GM21737 (cell line): Measurements from ENCODE around the gene MALT1.
"Not testable (repeated sequence)": the region's sequence is repeated elsewhere in the genome, so short reads cannot be mapped to it uniquely, and the experiment has no call there.

Source experiments
- ATAC-seq: cut with Tn5 transposase; IDR thresholded peaks from one replicate; pipeline ENCODE4 v1.9.1; 2021; ENCODE audit warnings: mild to moderate bottlenecking, moderate library complexity; ENCODE audit not compliant: unreplicated experiment

Gene MALT1, protein sequence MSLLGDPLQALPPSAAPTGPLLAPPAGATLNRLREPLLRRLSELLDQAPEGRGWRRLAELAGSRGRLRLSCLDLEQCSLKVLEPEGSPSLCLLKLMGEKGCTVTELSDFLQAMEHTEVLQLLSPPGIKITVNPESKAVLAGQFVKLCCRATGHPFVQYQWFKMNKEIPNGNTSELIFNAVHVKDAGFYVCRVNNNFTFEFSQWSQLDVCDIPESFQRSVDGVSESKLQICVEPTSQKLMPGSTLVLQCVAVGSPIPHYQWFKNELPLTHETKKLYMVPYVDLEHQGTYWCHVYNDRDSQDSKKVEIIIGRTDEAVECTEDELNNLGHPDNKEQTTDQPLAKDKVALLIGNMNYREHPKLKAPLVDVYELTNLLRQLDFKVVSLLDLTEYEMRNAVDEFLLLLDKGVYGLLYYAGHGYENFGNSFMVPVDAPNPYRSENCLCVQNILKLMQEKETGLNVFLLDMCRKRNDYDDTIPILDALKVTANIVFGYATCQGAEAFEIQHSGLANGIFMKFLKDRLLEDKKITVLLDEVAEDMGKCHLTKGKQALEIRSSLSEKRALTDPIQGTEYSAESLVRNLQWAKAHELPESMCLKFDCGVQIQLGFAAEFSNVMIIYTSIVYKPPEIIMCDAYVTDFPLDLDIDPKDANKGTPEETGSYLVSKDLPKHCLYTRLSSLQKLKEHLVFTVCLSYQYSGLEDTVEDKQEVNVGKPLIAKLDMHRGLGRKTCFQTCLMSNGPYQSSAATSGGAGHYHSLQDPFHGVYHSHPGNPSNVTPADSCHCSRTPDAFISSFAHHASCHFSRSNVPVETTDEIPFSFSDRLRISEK

DNA sequence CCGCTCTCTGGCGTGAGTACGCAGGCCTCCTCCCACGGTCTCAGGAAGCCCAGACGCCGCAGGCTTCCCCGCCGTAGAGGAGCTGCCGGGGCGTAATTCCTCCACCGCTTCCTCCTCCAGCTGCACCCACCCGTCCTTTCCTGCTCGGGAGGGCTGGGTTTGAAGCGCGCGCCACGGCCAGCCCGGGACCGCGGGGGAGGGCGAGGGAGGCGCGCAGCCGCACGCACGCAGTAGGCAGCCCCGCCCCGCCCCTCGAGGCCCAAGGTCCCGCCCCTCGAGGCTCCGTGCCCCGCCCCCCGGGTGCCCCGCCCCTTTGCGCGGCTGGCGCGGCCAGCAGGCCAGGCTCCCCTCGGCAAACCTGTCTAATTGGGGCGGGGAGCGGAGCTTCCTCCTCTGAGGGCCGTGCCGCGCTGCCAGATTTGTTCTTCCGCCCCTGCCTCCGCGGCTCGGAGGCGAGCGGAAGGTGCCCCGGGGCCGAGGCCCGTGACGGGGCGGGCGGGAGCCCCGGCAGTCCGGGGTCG lies at the start of gene MALT1:
Gene MALT1, plus strand, starts transcription at position 355 of the 521 bp plus-strand sequence. CDS start 179 bp downstream, outside the sequence.
- peak; percentile 75 for ATAC-seq

DNA sequence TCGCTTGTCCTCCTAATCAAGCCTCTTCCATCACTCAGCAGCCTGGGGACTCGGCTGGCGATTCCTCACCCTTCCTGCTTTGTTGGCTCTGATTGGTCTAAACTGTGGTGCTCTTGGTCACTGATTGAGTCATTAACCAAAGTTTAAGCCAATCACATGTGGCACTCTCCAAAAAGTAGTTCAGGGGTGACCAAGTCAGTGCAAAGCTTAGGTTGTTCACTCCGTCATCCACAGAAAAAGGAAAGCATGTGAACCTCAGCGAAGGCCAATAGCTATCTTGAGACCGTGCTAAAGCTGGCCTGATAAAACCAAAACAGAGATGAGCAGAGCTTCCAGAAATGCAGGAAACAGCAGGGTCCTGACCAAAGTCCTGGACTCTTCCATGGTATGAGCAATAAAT lies 47.3 kb upstream of the MALT1 start:
- no peak for ATAC-seq

DNA sequence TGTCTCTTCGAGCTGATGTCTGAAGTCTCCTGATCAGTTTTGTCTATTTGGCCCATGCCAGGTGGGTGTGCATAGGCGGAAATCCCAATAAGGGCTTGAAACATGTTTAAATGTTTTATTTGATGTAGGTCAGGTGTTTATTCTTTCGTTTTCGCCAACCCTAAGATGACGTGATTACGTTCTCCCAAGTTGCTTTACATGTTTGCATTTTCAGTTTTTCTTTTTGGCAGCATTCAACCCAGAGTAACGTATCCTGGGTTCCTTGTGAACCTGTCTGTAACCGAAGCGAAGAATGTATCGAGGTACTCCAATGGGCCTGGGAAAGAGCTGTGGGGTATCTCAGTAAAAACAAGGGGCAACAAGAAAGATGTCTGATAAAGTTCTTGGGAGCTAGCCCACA lies 45.4 kb upstream of the MALT1 start:
- no peak for ATAC-seq

DNA sequence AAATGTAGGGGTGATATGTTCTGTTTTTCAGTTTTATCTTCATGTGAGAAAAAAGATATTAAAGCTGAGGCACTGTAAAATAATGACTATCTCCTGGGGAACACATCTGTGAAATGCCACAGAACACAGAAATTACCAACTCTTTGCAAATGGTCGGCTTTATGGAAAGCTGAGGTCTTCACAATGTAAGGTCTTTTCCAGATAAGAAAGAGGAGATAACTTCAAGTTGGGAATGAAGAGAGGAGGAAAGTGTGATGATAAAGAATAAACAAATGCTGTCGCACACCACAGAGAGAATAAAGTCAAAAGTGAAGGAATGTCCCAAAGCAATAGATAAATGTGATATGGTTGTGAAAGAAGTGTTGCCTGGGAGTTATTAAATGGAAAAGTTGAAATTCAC lies 41.2 kb upstream of the MALT1 start:
- no peak for ATAC-seq

DNA sequence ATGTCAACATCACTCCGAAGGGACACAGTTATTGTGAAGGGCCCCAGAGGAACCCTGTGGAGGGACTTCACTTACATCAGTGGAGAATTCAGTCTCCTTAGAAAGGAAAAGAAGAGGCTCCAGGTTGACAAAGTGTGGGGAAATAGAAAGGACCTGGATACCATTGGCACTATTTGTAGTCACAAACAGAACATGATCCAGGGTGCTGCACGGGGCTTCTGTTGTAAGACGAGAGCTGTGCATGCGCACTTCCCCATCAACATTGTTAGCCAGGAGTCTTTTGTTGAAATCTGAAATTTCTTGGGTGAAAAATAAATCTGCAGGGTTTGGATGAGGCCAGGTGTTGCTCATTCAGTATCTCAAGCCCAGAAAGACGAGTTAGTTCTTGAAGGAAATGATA lies 40.0 kb upstream of the MALT1 start:
- no peak for ATAC-seq

DNA sequence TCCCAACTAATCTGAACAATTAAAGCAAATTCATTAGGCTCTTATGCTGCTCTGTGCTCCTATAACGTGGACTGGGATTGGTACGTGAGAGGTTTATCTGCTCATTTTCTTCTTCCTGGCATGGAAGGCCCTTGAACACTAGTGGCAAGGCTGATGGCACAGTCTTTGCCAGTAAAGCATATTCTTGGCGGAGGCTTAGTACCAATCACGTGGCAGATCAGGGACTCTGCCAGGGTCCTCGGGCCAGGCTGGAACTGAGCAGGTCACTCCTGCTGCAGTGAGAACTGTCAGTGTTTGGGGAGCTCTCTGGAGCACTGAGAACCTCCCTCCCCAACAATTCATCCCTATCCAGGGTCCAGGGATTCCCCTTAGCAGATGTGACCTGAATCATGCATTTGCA lies 38.7 kb upstream of the MALT1 start:
- no peak for ATAC-seq

DNA sequence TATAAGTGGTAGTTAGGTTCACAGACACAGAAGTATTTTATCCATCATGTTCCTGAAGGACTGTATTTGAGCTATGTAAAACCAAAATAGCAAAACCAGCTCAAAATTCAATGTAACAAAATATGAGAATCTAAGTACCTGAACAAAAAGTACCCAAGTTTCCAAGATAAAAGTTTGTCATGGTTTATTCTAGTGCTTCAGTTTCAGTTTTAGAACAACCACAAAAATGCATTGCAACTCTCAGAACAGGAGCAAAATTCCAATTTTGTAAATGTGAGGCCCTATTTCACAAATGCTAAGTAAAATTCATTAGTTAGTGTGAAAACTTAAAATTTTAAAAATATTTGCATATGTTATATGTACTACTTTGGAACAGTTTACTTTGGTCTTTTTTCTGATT lies 37.4 kb upstream of the MALT1 start:
- ATAC-seq: no peak

DNA sequence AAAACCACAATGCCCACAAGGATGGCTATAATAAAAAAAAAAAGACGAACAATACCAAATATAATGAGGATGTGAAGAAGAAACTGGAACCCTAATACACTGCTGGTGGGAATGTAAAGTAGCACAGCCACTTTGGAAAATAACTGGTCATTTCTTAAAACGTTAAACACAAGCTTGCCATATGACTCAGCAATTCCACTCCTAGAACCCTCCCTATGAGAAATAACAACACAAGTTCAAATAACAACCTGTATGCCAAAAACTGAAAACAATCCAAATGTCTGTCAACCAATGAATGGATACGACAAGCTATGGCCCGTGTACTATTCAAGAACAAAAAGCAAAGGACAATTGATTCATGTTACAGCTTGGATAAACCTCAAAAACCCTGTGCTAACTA lies 35.4 kb upstream of the MALT1 start:
- no peak for ATAC-seq

DNA sequence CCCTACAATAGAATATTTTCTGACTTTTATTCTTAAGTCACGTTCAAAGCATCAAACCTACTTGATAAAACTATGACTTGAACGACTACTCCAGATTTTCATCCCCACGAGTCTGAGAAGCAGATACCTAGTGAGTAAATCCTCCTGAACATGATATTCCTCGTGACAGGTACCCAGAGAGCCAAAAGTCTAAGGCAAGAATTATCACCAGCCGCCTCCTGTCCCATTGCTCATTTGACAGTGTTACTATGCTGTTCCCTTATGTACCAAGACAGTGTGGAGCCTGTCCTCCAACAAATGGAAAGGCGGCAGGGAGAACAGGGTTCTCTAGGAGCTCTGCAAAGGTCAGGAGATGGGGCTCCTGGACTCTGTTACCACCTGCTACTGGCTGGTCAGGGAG lies 34.1 kb upstream of the MALT1 start:
- ATAC-seq: no peak

DNA sequence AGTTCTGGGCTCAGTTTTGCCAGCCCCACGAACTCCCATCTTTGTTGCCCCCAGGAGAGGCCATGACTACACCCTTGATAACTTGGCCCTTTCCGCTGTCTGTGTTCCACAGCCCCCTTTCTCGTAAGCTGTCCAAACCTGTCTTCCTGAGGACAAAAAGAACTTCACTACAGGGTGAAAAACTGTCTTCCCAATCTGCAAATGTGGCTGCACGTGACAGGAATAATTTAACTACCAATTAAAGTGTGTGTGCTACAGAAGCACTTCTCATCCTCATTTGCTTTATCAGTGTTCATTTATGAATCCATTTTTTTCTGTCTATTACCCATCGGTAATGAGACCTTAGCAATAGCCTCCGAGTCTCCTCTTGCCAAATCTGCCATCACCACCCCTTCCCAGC lies 33.3 kb upstream of the MALT1 start:
- ATAC-seq: no peak

DNA sequence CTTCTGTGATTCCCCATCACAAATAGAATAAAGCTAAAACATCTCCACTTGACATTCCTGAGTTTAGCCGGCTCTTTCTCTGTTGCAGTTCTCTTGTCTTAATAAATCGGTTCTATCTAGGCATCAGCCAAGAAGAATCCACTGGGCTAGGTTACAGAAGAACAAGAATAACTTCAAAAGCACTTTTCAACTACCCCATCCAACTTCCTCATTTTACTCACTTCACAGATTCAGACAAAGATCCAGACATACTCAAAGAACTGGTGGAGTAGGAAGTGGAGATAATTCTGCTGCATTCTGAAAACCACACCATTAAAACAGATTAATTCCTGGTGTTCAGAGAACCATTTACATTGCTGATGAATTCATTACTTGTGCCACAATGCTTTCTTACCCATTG lies 32.8 kb upstream of the MALT1 start:
- no peak for ATAC-seq

DNA sequence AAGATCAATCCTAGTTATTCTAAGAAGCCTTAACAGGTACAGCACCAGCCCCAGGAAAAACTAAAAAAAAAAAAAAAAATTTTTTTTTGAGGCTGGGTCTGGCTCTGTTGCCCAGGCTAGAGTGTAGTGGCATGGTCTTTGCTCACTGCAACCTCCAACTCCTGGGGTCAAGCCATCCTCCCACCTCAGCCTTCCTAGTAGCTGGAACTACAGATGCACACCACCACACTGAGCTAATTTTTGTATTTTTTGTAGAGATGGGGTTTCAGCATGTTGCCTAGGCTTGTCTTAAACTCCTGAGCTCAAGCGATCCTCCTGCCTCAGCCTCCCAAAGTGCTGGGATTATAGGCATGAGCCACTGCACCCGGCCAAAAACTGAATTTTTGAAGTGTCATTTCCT lies 32.0 kb upstream of the MALT1 start:
- no peak for ATAC-seq

DNA sequence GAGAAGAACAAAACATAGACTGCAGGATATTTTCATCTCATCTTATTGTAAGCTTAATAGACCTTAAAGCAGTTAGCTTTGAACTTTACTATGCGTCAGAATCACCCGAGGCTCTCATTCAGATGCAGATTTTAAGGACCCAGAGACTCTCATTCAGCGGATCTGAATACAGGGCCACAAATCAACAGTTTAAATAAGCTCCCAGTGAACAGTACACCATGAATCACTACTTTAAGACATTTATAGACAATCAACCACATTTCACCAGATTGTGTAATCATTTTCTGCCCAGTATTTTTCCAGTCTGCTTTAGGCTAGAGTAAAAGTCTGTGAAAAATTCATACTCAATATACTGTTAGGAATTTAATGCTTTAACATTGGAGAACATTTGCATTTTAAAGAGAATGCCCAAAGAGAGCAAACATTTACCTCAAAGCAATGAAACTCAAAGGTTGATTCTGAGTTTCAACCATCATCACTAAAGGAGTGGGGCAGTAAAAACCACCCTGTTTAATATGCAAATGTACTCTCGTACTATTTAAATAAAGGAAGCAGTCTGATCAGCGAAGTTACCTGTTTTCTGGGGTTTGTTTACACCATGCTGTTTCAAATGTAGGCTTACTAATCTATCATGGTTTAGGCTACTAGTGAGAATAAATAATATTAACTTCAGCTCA lies 31.4 kb upstream of the MALT1 start:
- ATAC-seq: peak; percentile 53

DNA sequence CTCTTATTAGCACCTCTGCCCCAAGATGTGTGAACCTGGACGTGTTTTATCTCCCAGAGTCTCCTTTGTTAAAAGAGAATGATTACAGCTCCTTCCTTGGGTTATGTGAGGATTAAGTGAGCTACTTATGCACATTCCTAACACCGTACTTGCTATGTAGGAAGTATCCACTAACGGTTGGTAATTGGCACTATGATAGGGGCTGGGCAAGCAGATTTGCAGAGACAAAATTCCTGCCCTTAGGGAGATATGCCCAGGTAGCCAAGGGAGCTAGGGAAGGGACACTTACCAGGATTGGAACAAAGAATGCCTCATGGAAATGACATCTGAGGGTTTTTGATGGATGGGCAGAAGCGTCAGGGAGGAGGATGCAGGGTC lies 30.8 kb upstream of the MALT1 start:
- no peak for ATAC-seq

DNA sequence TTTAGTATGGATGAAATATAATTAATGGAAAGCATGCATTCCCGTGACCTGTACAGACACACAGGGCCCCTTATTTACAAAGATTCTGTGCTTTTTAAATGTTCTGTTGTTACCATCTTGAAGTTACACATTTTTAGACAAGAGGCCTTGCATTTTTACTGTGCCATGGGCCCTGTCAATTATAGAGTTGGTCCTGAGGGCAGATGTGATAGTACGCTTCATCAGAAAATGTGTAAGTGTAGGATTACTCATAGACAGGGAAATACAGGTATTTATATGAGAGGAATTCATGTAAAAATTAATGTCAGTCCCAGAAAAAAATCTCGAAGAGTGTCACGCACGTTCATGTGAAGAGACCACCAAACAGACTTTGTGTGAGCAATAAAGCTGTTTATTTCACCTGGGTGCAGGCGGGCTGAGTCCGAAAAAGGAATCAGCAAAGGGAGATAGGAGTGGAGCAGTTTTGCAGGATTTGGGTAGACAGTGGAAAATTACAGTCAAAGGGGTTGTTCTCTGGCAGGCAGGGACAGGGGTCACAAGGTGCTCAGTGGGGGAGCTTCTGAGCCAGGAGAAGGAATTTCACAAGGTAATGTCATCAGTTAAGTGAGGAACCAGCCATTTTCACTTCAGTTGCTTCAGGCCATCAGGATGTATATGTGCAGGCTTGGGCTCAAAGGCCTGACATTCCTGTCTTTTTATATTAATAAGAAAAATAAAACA lies 30.2 kb upstream of the MALT1 start:
- ATAC-seq: no peak

DNA sequence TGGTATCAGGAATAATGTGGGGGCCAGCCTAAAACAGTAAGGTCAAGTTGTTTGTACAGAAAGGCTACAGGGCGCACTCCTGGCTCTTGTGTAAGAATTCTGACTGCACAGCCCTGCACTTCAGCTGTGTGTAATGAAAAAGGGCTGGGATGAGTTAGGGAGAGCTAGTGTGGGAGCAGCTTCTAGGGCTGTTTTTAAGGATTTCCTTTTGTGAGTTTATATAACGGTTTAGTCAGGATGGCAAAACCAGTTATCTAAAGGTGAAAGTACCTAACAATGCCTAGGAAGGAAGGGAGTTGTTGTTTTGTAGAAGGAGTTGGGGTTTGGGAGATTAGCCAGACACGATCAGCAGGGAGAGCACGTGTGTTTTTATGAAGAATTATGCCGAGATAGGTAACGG lies 27.7 kb upstream of the MALT1 start:
- not testable (repeated sequence) for ATAC-seq

DNA sequence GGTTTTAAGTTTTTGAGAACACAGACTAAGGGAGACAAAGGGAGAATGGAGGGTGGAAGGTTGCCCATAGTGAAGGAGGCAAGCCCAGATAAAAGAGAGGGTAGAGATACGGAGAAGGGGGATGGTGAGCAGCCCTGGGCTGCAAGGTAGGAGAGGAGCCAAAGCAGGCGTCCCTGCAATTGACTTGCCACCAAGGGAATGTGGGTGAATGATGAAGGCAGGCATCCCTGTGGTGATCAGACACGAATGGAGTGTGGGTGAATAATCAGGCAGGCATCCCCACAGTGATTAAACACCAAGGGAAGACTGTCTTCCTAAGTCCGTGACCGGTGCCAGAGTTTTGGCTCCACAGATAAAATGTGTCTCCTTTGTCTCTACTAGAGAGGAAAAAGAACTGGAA lies 25.9 kb upstream of the MALT1 start:
- ATAC-seq: no peak

DNA sequence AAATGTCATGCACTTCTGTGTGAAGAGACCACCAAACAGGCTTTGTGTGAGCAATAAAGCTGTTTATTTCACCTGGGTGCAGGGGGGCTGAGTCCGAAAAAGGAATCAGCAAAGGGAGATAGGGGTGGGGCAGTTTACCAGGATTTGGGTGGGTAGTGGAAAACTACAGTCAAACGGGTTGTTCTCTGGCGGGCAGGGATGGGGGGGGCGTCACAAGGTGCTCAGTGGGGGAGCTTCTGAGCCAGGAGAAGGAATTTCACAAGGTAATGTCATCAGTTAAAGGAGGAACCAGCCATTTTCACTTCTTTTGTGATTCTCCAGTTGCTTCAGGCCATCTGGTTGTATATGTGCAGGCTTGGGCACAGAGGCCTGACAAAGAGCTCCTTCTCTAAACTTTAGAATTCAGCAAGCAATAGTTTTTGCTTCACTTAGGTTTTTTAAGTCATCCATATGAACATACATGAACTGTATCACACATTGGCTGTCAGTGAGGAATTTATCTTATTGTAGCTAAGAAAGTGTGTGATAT lies 24.9 kb upstream of the MALT1 start:
- ATAC-seq: no peak

DNA sequence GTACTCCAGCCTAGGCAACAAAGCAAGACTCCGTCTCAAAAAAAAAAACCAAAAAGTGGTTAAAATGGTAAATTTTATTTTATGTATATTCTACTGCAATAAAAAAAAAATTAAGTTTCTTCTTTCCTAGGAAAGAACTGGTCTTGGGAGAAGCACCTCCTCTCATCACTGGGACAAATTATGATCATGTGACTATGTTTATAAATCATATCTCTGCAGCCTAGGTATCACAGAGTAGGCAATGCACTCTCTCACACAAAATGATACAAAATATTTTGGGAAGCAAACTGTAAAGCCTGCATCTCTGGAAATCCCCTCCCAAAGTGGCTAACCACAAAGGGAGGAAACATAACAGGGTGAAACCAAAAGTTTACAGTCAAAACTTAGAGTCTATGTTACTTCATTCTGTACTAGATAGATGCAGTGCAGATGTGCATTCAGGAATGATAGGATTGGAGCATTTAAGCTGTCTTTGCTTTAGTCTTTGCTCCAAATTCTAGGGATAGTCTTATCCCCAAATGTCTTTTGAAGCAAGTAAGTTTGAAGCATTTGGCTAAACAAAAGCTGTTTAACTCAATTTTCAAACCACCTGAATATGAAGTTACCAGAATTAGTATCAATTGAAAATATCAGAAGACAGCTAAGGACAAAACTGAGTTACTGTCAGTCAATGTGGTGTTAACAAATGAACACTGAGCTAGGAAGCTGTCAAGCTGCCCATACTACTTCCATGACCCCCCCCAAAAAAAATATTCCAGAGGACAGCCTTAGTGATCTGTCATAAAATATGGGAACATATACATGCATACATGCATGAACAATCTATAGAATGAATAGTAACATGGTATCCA lies 21.1 kb upstream of the MALT1 start:
- ATAC-seq: peak; percentile 62

DNA sequence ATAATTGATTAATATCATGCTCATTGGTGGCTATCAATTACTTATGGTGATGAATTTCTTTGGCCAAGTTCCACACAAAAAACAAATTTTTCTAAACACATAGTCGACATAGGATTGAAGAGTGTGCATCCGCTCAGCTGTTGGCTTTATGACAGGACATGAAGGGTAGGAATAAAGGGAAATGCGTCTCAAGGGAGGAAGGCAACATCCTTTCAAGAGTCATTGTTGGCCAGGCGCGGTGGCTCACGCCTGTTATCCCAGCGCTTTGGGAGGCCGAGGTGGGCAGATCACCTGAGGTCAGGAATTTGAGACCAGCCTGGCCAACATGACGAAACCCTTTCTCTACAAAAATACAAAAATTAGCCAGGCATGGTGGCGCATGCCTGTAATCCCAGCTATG lies 20.4 kb upstream of the MALT1 start:
- not testable (repeated sequence) for ATAC-seq
